DMS53 (cell line): ENCODE results near the gene ACAP3.

Source experiments
- DNase-seq: peaks from one replicate; lab custom pipeline; 2025; lab: John Stamatoyannopoulos, UW

ACAP3 gene

DNA sequence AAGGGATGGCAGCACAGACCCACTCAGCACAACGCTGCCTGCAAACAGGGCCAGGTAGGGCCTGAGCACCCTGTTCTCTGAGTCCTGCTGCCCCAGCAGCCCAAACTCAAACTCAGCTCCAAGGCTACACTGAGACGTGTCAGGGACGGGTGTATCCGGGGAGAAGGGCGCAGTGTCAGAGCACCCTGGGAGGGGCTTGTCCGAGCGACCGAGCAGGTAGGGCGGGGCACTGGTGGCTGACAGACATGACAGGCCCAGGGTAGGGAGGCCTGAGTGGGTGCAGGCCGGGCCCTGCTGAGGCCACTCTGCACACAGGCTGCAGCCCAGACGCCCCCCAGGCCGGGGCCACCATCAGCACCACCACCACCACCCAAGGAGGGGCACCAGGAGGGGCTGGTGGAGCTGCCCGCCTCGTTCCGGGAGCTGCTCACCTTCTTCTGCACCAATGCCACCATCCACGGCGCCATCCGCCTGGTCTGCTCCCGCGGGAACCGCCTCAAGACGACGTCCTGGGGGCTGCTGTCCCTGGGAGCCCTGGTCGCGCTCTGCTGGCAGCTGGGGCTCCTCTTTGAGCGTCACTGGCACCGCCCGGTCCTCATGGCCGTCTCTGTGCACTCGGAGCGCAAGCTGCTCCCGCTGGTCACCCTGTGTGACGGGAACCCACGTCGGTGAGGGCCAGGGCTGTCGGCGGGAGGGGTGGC lies 22.0 kb downstream of the ACAP3 start:
- peak; percentile 48 for DNase-seq

GRCh38 chr1:1285102-1285571 lies 22.6 kb downstream of the ACAP3 start:
- DNase-seq: no peak

DNA sequence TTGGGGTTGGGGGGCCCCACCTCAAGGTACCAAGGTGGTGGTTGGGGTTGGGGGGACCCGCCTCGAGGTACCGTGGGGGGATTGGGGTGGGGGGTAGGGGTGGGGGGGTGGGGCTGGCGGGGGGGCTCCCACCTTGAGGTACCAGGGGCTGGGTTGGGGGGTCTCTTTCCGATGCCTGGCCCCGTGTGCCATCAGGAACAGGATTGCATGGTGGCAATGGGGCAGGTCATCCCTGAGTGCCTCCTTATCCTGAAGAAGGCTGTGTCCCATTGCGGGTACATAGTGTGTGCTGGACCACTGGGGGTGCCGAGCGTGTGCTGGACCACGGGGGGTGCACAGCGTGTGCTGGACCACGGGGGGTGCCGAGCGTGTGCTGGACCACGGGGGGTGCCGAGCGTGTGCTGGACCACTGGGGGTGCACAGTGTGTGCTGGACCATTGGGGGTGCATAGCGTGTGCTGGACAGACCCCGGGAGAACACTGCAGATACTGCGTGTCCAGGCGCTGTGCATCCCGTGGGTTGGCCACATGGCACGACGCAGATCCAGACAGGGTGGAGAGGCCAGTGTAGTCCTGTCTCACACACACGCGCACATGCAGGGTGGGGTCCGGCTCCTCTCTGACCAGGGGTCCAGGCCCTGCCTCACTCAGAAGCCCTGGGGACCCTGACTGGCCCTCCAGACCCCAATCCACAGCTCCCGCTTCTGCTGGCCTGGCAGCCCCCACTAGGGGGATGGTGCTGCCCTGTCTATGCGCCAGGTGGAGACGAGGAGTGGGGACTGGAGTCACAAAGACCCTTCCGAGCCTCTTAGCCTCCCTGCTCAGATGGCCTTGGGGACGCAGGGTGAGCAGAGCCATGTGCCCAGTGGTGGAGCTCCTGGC lies 23.3 kb downstream of the ACAP3 start:
- DNase-seq: peak; percentile 24

- peak; percentile 71 for DNase-seq
Measured at GRCh38 chr1:1283821-1284220, 23.9 kb downstream of the ACAP3 start.

- DNase-seq: peak; percentile 26
Measured at GRCh38 chr1:1282998-1283397, 24.7 kb downstream of the ACAP3 start.

DNA sequence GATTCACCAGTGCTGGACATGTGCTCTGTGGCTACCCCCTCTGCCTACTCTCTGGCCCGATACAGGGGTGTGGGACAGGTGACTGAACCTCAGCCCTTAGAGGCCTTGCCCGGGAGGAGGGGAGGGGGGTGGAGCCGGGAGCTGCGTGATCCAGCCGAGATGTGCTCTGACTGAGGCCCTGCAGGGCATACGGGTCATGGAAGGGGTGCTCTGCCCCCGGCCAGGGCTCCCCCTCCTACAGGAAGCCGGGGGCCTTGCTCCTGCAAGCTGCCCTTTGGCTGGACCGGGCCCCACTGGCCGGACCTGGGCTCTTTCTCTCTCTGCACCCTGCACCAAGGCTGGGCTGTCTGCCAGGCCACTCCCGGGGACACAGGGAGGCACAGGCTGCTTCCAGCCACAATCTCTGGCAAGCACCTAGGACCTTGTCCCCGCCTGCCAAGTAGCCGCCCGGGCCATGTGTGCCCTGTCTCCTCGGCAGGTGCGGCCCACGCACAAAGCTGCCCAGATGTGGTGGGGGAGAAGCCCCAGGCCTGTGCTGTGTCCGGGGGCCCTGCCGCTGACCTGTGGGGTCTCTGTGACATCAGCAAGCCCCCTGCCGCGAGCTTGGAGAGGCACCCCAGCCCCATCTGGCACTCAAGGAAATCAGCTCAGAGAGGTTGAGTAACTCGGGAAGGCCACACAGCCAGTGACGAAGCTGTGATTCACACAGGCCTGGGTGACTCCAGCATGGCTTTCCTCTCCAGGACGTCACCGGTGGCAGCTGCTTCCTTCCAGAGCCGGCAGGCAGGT lies 26.0 kb downstream of the ACAP3 start:
- DNase-seq: peak; percentile 95

DNA sequence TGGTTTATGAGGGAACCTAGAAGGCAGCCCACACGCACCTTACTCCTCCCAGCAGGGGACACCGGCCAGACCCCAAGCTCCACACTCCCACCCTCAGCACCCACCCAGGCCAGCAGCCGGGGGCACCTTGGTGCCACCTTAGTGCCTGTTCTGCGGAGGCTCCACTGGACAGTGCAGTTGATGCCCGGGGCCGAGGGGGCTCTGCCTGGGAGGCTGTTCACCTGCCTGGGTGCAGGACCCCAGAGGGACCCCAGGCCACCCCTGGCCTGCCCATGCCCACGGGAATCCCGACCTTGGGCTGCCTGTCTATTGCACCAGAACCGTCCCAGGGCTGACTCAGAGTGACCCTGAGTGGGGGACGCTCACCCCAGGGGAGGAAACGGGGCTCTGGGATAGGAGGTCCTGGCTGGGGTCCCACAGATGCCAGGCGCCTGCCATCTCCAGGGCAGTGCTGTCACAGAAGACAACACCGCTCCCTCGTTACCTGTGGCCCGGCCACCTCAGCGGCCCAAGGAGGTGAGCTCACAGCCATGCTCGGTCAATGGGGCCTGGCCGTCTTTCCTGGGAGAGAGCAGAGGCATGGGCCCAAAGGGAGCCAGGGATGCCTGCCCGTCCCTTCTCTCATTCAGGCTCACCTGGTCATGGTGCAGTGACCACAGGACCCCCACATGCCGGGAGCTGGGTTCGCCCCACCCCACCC lies 26.8 kb downstream of the ACAP3 start:
- DNase-seq: no peak

GRCh38 chr1:1279028-1279427 lies 28.7 kb downstream of the ACAP3 start:
- no peak for DNase-seq

DNA sequence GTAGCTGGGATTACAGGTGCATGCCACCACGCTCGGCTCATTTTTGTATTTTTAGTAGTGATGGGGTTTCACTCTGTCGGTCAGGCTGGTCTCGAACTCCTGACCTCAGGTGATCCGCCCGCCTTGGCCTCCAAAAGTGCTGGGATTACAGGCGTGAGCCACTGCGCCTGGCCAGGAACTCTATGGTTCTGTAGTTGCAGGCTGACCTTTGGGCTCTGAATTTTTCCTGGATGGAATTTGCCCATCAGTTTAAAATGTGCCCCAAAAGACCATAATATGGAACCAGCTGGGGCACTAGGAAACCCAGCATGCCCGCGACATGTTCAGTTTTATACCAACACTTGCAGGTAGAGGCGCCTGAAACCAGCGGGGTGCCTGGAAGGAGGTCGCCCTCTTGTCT lies 29.1 kb downstream of the ACAP3 start:
- no peak for DNase-seq

- DNase-seq: no peak
Measured at GRCh38 chr1:1275836-1276235, 31.9 kb downstream of the ACAP3 start.

DNA sequence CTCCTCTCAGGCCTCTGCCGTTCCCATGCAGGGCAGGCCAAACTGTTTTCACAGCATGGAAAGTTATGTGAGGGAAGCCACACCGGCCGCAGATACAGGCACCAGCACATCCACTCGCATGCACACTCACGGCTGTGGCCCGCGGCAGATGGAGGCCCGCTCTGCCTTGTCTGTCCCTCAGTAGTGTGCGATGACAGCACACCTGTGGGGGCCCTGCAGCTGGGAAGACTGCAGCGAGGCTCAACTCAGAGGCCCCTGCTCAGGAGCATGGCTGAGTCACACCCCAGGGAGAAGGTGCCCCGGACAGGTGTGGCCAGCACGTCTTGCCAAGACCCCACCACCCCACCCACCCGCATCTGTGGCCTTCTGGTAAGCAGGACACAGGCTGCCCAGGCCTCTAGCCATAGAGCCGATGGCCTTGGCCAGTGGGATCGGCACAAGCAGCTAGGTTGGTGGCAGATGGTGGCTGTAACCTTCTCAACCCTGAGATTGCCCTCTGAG lies 32.7 kb downstream of the ACAP3 start:
- DNase-seq: no peak

GRCh38 chr1:1274299-1274930 lies 33.3 kb downstream of the ACAP3 start:
- no peak for DNase-seq

DNA sequence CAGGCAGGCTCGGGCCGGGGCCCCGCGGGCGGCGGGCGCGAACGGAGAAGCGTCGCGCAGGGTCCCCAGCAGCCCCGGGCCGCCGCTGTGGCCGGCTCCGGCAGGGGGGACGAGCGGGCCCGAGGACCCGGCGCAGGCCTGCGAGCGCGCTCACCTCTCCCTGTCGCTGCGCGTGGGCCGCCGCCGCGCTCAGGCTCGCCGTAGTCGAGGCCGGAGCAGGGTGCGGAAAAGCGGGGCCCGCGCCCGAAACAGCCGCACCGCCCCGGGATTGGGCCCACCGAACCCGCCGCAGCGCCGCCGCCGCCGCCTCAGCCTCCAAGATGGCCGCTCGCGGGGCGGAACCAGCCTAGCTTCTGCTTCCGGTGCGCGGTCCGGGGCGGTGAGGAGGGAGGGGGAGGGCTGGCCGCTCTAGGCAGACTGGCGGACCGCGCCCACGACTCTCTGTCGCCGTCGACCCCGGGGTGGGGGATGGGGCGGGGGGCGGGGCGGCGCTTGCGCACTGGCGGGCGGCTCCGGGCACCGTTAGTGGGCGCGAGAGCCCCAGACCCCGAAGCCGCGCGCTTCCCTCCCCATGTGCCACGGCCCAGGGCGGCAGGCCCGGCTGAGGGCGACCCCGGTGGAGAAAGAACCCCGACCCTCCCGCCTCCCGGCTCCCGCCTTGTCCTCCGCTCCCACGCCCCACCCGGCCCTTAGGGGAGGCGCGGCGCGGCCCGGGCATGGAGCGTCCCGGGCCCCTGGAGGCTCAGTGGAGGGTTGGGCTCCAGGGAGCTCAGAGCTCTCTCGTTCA lies 34.0 kb downstream of the ACAP3 start, which contains the start of gene UBE2J2:
Gene UBE2J2 (minus strand): TSS at position 343 of the 787 bp plus-strand sequence. CDS start 5,862 bp downstream, outside the sequence.
- peak; percentile 95 for DNase-seq

GRCh38 chr1:1273209-1273511 lies 34.6 kb downstream of the ACAP3 start:
- DNase-seq: peak; percentile 65

- peak; percentile 97 for DNase-seq
Measured at GRCh38 chr1:1272341-1273208, 35.2 kb downstream of the ACAP3 start.

GRCh38 chr1:1270813-1271212 lies 36.9 kb downstream of the ACAP3 start:
- DNase-seq: no peak

- DNase-seq: no peak
Measured at GRCh38 chr1:1268284-1268682, 39.4 kb downstream of the ACAP3 start.

DNA sequence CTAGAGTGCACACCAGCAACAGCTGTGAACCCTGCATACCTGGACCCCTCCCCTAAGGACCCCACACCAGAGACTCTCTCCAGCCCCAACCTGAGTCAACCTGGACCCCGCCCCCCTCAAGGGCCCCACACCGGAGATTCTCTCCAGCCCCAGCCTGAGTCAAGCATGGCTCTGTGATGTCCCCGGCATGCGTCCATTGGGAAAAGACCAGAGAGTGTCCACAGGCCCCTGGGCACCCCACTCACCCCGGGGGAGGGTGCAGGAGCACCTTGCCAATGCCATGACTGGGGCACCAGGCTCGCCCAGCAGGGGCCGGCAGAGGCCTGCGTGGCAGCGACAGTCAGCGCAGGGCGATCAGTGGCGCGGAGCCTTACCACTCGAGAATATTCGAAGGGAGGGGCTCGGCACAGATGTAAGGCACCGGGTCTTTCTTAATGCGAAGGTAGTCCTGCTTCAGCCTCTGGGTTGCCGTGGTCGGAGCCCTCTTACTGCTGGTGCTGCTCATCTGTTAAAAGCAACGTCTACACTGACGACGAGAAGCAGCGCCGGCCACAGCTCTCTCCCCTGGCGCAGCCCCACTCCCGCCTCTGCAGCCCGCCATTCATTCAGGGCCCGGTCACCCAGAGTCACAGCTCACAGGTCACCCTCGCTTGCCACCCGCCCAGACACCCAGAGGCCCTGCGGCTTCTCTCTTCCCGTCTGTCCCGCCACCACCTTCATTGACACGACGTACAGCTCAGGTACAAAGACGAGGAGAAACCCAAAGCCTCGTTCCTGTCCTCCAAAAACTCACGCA lies 40.0 kb downstream of the ACAP3 start:
- DNase-seq: no peak
